ENCODE results near the gene HSD11B1. TPM values are rescaled to one million over a fixed set of nuclear protein-coding genes. Genes with fewer than 3 reads are reported as not detected.

HSD11B1 gene
- total RNA-seq, 1 experiment from 2014 or later: 0.21 TPM

- CTCF ChIA-PET: interaction anchor here (0.6 to 16.7 kb wide), 12 partner anchors 8 to 169 kb away, joined by 3 to 227 read pairs (median 3); partner anchors contain the start of gene TRAF3IP3
- Mint-ChIP-seq H3K36me3 (ENCODE audit: insufficient read depth, unreplicated experiment) (no peaks in the 10 kb centered on the region), H3K27me3 (ENCODE audit: insufficient read depth, unreplicated experiment) (no peaks in the 10 kb centered on the region), H3K9me3 (ENCODE audit: unreplicated experiment) (no peaks in the 10 kb centered on the region), H3K27ac (ENCODE audit: low read depth, unreplicated experiment) (no peak overlapping the region), H3K4me3 (ENCODE audit: unreplicated experiment) (no peak overlapping the region), H3K4me1 (ENCODE audit: insufficient read depth, unreplicated experiment) (peaks cover 4% of the 10 kb centered on the region)
- no peak for TF ChIP-seq CTCF (IDR thresholded peaks at IDR 0.05; ENCODE audit: unreplicated experiment)
- no TSS peak for BruUV-seq (replicated peaks)
- no peak for DNase-seq (ENCODE audit: unreplicated experiment)
- POLR2A ChIA-PET: interaction anchor here (0.6 to 2.2 kb wide), 4 partner anchors 9 to 126 kb away, joined by 3 to 12 read pairs (median 5); no protein-coding TSS in a partner anchor
- intact Hi-C loops (cut with micrococcal nuclease): no loop called here
Measured at GRCh38 chr1:209736490-209737117, 32.0 kb downstream of the HSD11B1 start.

- no peak for DNase-seq (ENCODE audit: unreplicated experiment)
- no TSS peak for BruUV-seq (replicated peaks)
- no peak overlapping the region for H3K4me3 Mint-ChIP-seq (ENCODE audit: unreplicated experiment)
- no peaks in the 10 kb centered on the region for H3K9me3 Mint-ChIP-seq (ENCODE audit: unreplicated experiment)
- POLR2A ChIA-PET: interaction anchor here (0.6 to 2.2 kb wide), 5 partner anchors 9 to 511 kb away, joined by 3 to 12 read pairs (median 3); no protein-coding TSS in a partner anchor
- no peak overlapping the region for H3K27ac Mint-ChIP-seq (ENCODE audit: low read depth, unreplicated experiment)
- intact Hi-C loops (cut with micrococcal nuclease): no loop called here
- no peaks in the 10 kb centered on the region for H3K27me3 Mint-ChIP-seq (ENCODE audit: insufficient read depth, unreplicated experiment)
- H3K36me3 Mint-ChIP-seq (ENCODE audit: insufficient read depth, unreplicated experiment): no peaks in the 10 kb centered on the region
- TF ChIP-seq CTCF (IDR thresholded peaks at IDR 0.05; ENCODE audit: unreplicated experiment): no peak
- H3K4me1 Mint-ChIP-seq (ENCODE audit: insufficient read depth, unreplicated experiment): peaks cover 4% of the 10 kb centered on the region
- CTCF ChIA-PET: interaction anchor here (0.6 to 16.7 kb wide), 11 partner anchors 9 to 170 kb away, joined by 3 to 227 read pairs (median 3); partner anchors contain the start of gene TRAF3IP3
Measured at GRCh38 chr1:209737118-209737505, 32.5 kb downstream of the HSD11B1 start.

GRCh38 chr1:209738270-209738669, 33.6 kb downstream of the HSD11B1 start:
- ChIA-PET CTCF (interaction anchor here (0.6 to 16.7 kb wide), 6 partner anchors 8 to 709 kb away, joined by 3 to 227 read pairs (median 7); no protein-coding TSS in a partner anchor), POLR2A (no interaction called here)
- TF ChIP-seq CTCF (IDR thresholded peaks at IDR 0.05; ENCODE audit: unreplicated experiment): no peak
- Mint-ChIP-seq H3K36me3 (ENCODE audit: insufficient read depth, unreplicated experiment) (no peaks in the 10 kb centered on the region), H3K4me1 (ENCODE audit: insufficient read depth, unreplicated experiment) (peaks cover 10% of the 10 kb centered on the region), H3K27ac (ENCODE audit: low read depth, unreplicated experiment) (no peak overlapping the region), H3K4me3 (ENCODE audit: unreplicated experiment) (no peak overlapping the region), H3K27me3 (ENCODE audit: insufficient read depth, unreplicated experiment) (no peaks in the 10 kb centered on the region), H3K9me3 (ENCODE audit: unreplicated experiment) (no peaks in the 10 kb centered on the region)
- BruUV-seq (replicated peaks): no TSS peak
- intact Hi-C loops (cut with micrococcal nuclease): no loop called here
- no peak for DNase-seq (ENCODE audit: unreplicated experiment)

GRCh38 chr1:209741193-209741592, 36.5 kb downstream of the HSD11B1 start:
- POLR2A ChIA-PET: no interaction called here
- Mint-ChIP-seq H3K9me3 (ENCODE audit: unreplicated experiment) (no peaks in the 10 kb centered on the region), H3K36me3 (ENCODE audit: insufficient read depth, unreplicated experiment) (no peaks in the 10 kb centered on the region), H3K27ac (ENCODE audit: low read depth, unreplicated experiment) (no peak overlapping the region), H3K4me1 (ENCODE audit: insufficient read depth, unreplicated experiment) (peaks cover 12% of the 10 kb centered on the region), H3K4me3 (ENCODE audit: unreplicated experiment) (no peak overlapping the region), H3K27me3 (ENCODE audit: insufficient read depth, unreplicated experiment) (no peaks in the 10 kb centered on the region)
- no peak for TF ChIP-seq CTCF (IDR thresholded peaks at IDR 0.05; ENCODE audit: unreplicated experiment)
- CTCF ChIA-PET: interaction anchor here (0.6 to 1.6 kb wide), 3 partner anchors 28 to 175 kb away, joined by 3 to 5 read pairs (median 4); no protein-coding TSS in a partner anchor
- no TSS peak for BruUV-seq (replicated peaks)
- DNase-seq (ENCODE audit: unreplicated experiment): no peak
- intact Hi-C loops (cut with micrococcal nuclease): no loop called here
